ENCODE results near the gene CDK1.

The CDK1 gene

GRCh38 chr10:60778214-60778970 lies at the start of gene CDK1:
Gene CDK1, plus strand, starts transcription at chr10:60778478. Its CDS starts 1,688 bp downstream, at chr10:60780166.
- DNase-seq = peak; percentile 99

GRCh38 chr10:60729106-60729505 lies 49.2 kb upstream of the CDK1 start:
- DNase-seq = no peak

GRCh38 chr10:60731134-60731885 lies 47.0 kb upstream of the CDK1 start:
- DNase-seq = peak; percentile 56

- peak; percentile 70 for DNase-seq
Measured at GRCh38 chr10:60732198-60732806, 46.0 kb upstream of the CDK1 start.

GRCh38 chr10:60732807-60733516 lies 45.3 kb upstream of the CDK1 start:
- DNase-seq = no peak

GRCh38 chr10:60733517-60733822 lies 44.8 kb upstream of the CDK1 start:
- no peak for DNase-seq

- no peak for DNase-seq
Measured at GRCh38 chr10:60733826-60734225, 44.5 kb upstream of the CDK1 start.

GRCh38 chr10:60734226-60734625 lies 44.1 kb upstream of the CDK1 start:
- no peak for DNase-seq

- DNase-seq = no peak
Measured at GRCh38 chr10:60735244-60735643, 43.0 kb upstream of the CDK1 start.

- DNase-seq = peak; percentile 51
Measured at GRCh38 chr10:60737242-60737641, 41.0 kb upstream of the CDK1 start.

- no peak for DNase-seq
Measured at GRCh38 chr10:60739558-60739957, 38.7 kb upstream of the CDK1 start.

- no peak for DNase-seq
Measured at GRCh38 chr10:60742512-60742911, 35.8 kb upstream of the CDK1 start.

- DNase-seq = no peak
Measured at GRCh38 chr10:60747817-60748469, 30.3 kb upstream of the CDK1 start.

- no peak for DNase-seq
Measured at GRCh38 chr10:60753152-60753551, 25.1 kb upstream of the CDK1 start.

GRCh38 chr10:60753817-60754216 lies 24.5 kb upstream of the CDK1 start:
- no peak for DNase-seq

GRCh38 chr10:60757420-60757895 lies 20.8 kb upstream of the CDK1 start:
- no peak for DNase-seq

- no peak for DNase-seq
Measured at GRCh38 chr10:60759181-60759580, 19.1 kb upstream of the CDK1 start.

- DNase-seq = no peak
Measured at GRCh38 chr10:60760711-60761210, 17.5 kb upstream of the CDK1 start.

- DNase-seq = no peak
Measured at GRCh38 chr10:60762554-60762953, 15.7 kb upstream of the CDK1 start.

- DNase-seq = no peak
Measured at GRCh38 chr10:60767424-60767823, 10.9 kb upstream of the CDK1 start.

GRCh38 chr10:60769406-60769805 lies 8.9 kb upstream of the CDK1 start:
- DNase-seq = no peak

- no peak for DNase-seq
Measured at GRCh38 chr10:60777696-60778213, 523 bp upstream of the CDK1 start.
